Glomerular endothelial cell (primary cell): ENCODE results near the gene LILRA1. TPM values are rescaled to one million over a fixed set of nuclear protein-coding genes. Genes with fewer than 3 reads are reported as not detected.
"Not testable (repeated sequence)": the region's sequence is repeated elsewhere in the genome, so short reads cannot be mapped to it uniquely, and the experiment has no call there.

Source experiments
- DNase-seq: peaks from one replicate; pipeline ENCODE4 v3.0.0-alpha.2; 2011; ENCODE audit warnings: low read depth, low spot score; ENCODE audit errors: extremely low read depth
- total RNA-seq: library from RNA; depleted of rRNA; stranded (reverse); fragments of >200 nt; gene quantifications from 2 replicates; pipeline ENCODE4 v1.2.3, GENCODE V29; 2015

The LILRA1 gene
- total RNA-seq, 1 donor from 2014 or later = not detected

- DNase-seq = no peak
These were observed 29.0 kb downstream of the LILRA1 start for GRCh38 chr19:54622431-54622830.

GRCh38 chr19:54624234-54624633 is 30.8 kb downstream of the LILRA1 start:
- not testable (repeated sequence) for DNase-seq

GRCh38 chr19:54624934-54625730 is 31.7 kb downstream of the LILRA1 start:
- DNase-seq = not testable (repeated sequence)

GRCh38 chr19:54626757-54627156 is 33.3 kb downstream of the LILRA1 start:
- no peak for DNase-seq

GRCh38 chr19:54627912-54628311 is 34.5 kb downstream of the LILRA1 start:
- not testable (repeated sequence) for DNase-seq

- not testable (repeated sequence) for DNase-seq
These were observed 36.8 kb downstream of the LILRA1 start, which contains the start of gene LILRB1 for GRCh38 chr19:54630262-54630661. TSS of gene LILRB1 (plus strand) at chr19:54630484. CDS start at chr19:54631074, 590 bp downstream.

GRCh38 chr19:54630782-54631181 is 37.4 kb downstream of the LILRA1 start:
- no peak for DNase-seq

- DNase-seq = not testable (repeated sequence)
These were observed 38.3 kb downstream of the LILRA1 start for GRCh38 chr19:54631489-54632337.

- not testable (repeated sequence) for DNase-seq
These were observed 39.1 kb downstream of the LILRA1 start for GRCh38 chr19:54632517-54632916.

- no peak for DNase-seq
These were observed 40.0 kb downstream of the LILRA1 start for GRCh38 chr19:54633401-54633800.

GRCh38 chr19:54636081-54636480 is 42.6 kb downstream of the LILRA1 start:
- not testable (repeated sequence) for DNase-seq

- no peak for DNase-seq
These were observed 45.3 kb downstream of the LILRA1 start for GRCh38 chr19:54638683-54639082.

- DNase-seq = not testable (repeated sequence)
These were observed 49.5 kb downstream of the LILRA1 start for GRCh38 chr19:54642953-54643352.

- not testable (repeated sequence) for DNase-seq
These were observed 50.2 kb downstream of the LILRA1 start for GRCh38 chr19:54643583-54643982.

GRCh38 chr19:54644056-54644455 is 50.6 kb downstream of the LILRA1 start:
- DNase-seq = no peak

- no peak for DNase-seq
These were observed 53.0 kb downstream of the LILRA1 start for GRCh38 chr19:54646331-54646841.

GRCh38 chr19:54648129-54648528 is 54.7 kb downstream of the LILRA1 start:
- DNase-seq = no peak

GRCh38 chr19:54650108-54650655 is 56.8 kb downstream of the LILRA1 start:
- DNase-seq = no peak
